H7 (cell line): ENCODE results near the gene TAF15. TPM values are rescaled to one million over a fixed set of nuclear protein-coding genes. Genes with fewer than 3 reads are reported as not detected.
A peak's percentile ranks its signal among the peaks of the same experiment; 100 is the strongest.

Experiments
- DNase-seq: peaks from one replicate; pipeline ENCODE4 v3.0.0; 2012
- H3K27me3 ChIP-seq: 2 replicates; pipeline ENCODE4 v1.6.0; 2011; ENCODE audit warnings: mild to moderate bottlenecking, low read length; ENCODE audit not compliant: control insufficient read depth, insufficient read depth
- H3K36me3 ChIP-seq: replicated peaks from 2 replicates; pipeline ENCODE4 v1.5.1; 2011; ENCODE audit warnings: low read length; ENCODE audit not compliant: control insufficient read depth, insufficient read depth
- H3K4me3 ChIP-seq: 2 replicates; pipeline ENCODE4 v1.5.1; 2011; ENCODE audit warnings: low read depth, mild to moderate bottlenecking, control low read depth, low read length, moderate library complexity; ENCODE audit not compliant: insufficient read depth
- total RNA-seq: library from RNA; depleted of rRNA; stranded (reverse); fragments of >200 nt; shearing (Covaris generic); gene quantifications from 2 replicates; pipeline ENCODE4 v1.2.3, GENCODE V29; 2014

Gene TAF15
- total RNA-seq, 1 experiment from 2014 or later: 20.2 TPM

DNA sequence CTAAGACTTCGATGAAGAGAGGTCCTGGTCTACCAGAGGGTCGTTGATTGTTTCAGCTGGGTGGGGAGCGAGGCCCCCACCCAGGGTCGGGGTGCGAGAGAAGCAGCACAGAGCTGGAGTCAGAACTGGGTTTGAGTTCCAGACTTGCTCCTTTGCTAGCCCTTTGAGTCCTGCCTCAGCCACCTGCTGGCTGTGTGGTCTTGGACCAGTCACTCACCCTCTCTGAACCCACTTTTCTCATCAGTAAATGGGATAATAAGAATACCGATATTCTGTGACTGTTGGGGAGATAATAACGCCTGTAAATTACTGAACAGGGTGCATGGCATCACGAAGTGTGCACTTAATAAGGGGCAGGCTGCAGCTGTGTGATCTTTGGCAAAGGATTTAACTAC is 13.4 kb upstream of the TAF15 start:
- Histone ChIP-seq H3K4me3 (peak overlapping the region; percentile 50; the same call in 1 of the 2 replicates), H3K36me3 (no peaks in the 10 kb centered on the region), H3K27me3 (peaks cover 60% of the 10 kb centered on the region)
- DNase-seq: no peak

DNA sequence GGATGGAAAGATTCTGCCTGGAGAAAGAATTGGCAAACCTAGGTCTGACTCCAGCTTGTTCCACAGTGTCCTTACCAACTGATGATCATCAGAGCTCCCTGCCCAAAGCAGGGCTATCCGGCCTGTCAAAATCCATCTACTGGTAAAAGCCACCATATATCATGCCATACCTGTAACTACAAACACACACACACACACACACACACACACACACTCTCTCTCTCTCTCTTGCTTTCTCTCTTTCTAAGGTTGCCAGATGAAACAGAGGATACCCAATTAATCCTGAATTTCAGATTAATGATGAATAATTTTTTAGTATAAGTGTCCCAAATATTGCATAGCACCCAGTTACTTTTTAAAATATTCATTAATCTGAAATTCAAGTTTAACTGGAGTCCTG is 12.3 kb upstream of the TAF15 start:
- Histone ChIP-seq H3K27me3 (peaks cover 60% of the 10 kb centered on the region), H3K36me3 (no peaks in the 10 kb centered on the region), H3K4me3 (no peak overlapping the region)
- DNase-seq: no peak

DNA sequence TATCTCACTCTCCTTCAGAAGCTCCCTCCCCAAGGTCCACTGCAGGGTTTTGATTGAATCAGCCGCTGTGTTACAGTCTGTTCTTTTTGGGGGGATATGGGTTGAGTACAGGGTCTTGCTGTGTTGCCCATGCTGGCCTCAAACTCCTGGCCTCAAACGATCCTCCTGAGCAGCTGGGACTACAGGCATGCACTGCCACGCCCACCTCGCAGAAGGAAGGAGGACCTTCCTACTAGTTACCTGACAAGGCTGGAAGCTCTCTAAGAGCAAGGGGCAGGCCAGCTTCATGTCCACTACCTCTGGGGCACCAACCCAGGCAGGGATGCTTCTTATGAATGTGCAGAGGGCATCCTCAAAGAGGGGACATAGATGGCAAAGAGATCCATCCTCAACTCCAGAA is 11.9 kb upstream of the TAF15 start:
- Histone ChIP-seq H3K27me3 (peaks cover 59% of the 10 kb centered on the region), H3K4me3 (no peak overlapping the region), H3K36me3 (no peaks in the 10 kb centered on the region)
- no peak for DNase-seq

DNA sequence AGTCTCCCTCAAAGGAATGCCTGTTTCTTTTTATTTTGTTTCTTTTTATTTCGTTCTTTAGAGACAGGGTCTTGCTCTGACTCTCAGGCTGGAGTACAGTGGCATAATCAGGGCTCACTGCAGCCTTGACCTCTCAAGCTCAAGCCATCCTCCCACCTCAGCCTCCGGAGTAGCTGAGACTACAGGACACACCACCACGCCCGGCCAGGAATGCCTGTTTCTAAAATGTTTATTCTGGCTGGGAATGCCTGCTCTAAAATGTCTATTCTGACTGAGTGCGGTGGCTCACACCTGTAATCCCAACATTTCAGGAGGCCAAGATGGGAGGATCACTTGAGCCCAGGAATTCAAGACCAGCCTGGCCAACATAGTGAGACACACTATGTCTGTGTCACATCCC is 11.4 kb upstream of the TAF15 start:
- Histone ChIP-seq H3K27me3 (peaks cover 54% of the 10 kb centered on the region), H3K36me3 (no peaks in the 10 kb centered on the region), H3K4me3 (no peak overlapping the region)
- no peak for DNase-seq

DNA sequence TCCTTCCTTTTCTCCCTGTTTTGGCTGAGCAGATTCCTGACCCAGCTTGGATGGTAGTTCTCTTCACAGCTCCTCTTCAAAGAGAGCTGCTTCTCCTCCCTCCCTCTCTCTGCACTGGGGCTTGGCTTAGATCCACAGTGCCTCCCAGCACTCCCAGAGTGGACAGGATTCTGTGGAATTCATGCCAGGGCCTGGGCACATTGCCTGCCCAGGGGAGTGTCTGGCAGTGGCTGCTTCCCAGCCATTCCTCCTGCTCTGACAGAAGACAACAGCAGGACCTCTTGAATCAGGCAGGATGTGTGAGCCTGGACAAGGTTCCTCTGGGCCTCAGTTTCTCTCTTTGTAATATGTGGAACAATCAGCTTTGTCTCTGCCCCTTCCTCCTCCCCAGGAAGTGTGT is 9.3 kb upstream of the TAF15 start:
- peaks cover 34% of the 10 kb centered on the region for H3K27me3 ChIP-seq
- H3K4me3 ChIP-seq: no peak overlapping the region
- H3K36me3 ChIP-seq: no peaks in the 10 kb centered on the region
- DNase-seq: no peak

DNA sequence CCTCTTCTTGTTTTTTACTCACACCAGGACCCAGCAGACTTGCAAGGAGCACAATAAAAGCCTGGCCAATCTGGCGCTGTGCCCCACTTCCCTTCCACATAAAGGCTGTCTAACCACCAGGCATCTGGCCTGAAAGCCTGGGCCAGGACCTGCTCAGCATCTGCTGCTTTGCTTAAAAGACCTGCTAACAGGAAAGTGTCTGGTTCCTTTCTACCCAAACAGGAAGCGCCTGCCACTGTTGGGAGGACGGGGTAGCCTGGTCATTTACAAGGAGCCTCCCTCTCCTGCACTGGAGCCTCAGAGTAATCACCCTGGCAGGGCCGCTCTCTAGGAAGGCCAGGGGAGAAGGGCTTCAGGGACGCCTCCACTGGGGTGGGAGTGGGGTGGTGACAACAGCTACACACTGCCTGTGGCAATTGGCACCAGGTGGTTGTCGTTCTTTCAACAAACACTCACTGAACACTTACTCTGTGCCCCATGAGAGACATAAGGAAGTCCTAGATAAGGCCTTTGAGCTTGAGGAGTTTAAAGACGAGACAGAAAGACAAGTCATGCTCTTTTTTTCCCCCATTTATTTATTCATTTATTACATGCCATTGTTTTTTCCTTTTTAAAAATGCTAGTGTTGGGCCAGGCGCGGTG is 7.6 kb upstream of the TAF15 start:
- peaks cover 16% of the 10 kb centered on the region for H3K27me3 ChIP-seq
- H3K4me3 ChIP-seq: no peak overlapping the region
- no peaks in the 10 kb centered on the region for H3K36me3 ChIP-seq
- no peak for DNase-seq

DNA sequence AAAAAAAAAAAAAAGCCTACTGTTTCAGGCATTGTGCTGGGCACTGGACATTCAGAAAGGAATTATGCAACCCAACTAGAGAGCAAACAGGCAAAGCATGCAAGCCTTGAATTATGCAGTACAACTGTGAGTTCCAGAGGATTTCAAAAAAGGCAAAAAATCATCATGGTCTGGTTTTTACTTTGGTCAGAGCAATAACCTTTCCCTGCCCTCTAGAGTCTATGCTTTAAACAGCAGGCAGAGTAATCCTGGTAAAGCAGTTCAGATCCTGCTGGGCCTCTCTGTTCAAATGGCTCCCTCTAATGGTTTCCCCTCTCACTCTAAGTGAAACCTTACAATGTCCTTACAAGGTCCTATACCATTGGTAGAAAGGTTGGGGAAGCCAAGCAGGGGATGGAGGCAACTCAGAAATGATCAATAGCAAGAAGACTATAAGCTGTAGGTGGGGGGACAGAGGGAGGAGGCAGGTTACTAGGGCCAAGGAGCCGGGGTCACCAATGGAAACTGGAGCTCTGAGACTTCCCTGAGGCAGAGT is 4.6 kb upstream of the TAF15 start:
- Histone ChIP-seq H3K4me3 (no peak overlapping the region), H3K27me3 (no peaks in the 10 kb centered on the region), H3K36me3 (no peaks in the 10 kb centered on the region)
- DNase-seq: peak; percentile 90

DNA sequence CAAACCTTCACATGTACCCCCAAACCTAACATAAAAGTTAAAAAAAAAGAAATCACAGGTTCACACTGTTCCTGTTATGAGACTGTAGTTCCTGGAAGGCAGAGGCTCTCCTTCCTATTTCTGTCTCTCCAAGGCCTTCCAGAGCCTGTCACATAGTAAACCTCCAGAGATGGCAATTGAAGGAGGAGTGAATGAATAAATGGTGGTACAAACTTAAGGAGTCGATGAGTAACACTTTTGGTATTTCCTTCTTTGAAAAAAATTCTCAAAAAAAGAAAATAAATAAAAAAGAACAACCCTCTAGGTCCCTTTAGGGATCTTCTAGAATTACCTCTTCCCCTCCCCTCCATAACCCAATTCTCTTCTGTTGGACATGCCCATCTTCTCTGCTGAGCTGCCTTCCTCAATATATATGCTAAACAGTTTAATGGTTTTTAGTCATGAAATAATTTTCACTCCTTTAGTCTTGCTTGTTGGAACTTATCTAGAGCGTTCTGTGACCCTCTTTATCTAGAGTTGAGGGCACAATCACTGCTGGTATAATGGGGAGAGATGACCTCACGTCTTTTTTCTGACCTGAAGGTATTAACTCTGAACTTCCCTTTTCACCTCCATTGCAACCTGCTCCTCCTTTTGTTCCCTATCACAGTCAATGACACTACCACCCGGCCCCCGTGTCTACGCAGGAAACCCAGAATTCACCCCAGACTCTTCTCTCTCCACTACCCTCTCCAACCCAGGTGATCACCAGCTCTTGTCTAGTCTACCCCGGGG is 1.7 kb upstream of the TAF15 start:
- H3K4me3 ChIP-seq: no peak overlapping the region
- H3K27me3 ChIP-seq: no peaks in the 10 kb centered on the region
- no peaks in the 10 kb centered on the region for H3K36me3 ChIP-seq
- no peak for DNase-seq

DNA sequence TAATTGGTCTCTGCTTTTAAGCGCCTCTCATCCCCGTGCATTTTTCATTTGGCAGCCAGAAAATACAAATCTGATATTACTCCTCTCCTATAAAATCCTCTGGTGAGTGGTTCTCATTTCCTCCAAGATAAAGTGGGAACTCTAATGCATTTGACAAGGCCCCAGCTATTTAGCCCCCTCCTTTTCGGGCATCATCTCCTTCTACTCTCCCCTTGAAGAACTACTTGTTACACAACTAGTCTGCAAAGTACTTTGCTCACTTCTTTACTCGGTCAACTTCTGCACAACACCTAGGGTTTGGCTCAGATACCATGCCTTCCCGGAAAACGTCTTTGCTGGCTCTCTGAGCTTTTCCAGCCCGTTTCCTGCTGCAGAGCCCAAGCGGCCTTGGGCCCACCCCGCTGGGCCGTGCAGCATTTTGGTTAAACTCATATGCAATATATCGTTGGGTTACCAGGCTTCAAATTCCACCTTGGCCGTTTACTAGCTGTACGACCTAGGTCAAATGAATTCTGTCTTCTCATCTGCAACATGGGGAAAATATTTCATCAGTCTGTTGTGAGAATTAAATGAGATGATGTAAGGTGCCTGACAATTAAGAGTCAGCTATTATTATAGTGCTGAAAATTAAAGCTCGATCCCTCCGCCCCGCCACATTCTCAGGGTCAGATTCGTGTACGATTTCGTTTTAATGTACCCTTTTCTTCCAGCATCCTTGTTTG is 883 bp upstream of the TAF15 start:
- Histone ChIP-seq H3K36me3 (no peaks in the 10 kb centered on the region), H3K27me3 (no peaks in the 10 kb centered on the region), H3K4me3 (peak overlapping the region; percentile 74)
- DNase-seq: no peak

DNA sequence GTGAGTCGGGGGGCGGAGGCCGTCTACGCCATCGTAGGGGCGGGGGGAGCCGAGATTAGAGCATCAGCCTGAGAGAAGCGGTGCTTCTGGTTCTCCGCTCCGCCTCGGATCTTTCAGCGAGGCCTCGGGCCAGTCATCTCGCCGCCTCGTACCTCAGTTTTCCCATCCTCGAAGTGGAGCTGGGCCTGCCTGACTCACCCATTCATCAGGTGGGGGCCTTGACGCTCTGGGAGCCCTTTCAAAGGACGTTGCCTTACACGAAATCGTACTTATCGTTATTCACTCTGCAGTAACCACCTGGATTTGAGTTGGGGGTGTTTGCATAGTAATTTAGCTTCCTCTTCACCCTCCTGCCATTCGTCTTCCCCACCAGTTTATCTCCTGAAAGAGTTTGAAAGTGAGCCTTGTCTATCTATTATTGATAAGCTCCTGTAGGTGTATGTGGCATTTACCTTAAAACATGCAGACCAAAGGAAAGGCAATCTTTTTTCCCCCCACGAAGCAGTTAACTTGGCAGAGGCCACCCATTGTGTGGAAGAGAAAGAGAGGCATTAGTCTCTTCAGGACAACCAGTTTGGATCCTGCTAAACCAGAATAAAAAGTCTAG is 674 bp downstream of the TAF15 start:
- DNase-seq: no peak
- H3K36me3 ChIP-seq: no peaks in the 10 kb centered on the region
- H3K4me3 ChIP-seq: peak overlapping the region; percentile 74
- no peaks in the 10 kb centered on the region for H3K27me3 ChIP-seq

DNA sequence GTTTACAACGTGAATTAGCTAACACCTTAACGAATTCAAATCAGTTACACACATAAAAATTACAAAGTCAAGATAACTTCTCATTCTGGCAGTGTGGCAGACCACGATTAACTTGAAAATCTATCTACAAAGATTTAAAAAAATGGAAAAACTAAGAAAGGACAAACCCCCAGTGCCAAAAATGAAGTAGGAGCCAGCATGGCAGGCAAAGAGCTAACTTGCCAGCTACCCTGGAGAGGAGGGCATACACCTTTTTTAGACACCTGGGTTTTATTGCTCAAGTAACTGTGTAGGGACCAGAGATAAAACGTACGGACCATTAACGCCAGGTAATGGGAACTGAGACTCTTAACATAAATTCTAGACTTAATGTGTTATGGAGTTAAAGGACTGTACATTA is 2.5 kb downstream of the TAF15 start:
- no peak overlapping the region for H3K4me3 ChIP-seq
- no peak for DNase-seq
- H3K27me3 ChIP-seq: no peaks in the 10 kb centered on the region
- H3K36me3 ChIP-seq: no peaks in the 10 kb centered on the region; the same call in 1 of the 2 replicates

DNA sequence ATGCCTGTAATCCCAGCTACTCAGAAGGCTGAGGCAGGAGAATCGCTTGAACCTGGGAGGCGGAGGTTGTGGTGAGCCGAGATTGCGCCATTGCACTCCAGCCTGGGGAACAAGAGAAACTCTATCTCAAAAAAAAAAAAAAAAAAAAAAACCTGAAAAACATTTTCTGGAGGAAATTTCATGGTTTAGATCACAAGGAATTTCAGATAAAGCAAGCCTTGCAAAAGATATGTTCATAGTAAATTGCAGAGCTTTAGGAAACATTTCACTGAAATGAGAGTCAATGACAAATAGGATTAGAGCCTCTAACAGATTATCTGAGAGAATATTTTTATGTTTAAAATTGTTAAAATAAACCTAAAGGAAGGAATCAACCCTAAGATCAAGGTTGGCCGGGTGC is 3.2 kb downstream of the TAF15 start:
- Histone ChIP-seq H3K36me3 (no peaks in the 10 kb centered on the region; the same call in 1 of the 2 replicates), H3K4me3 (no peak overlapping the region), H3K27me3 (no peaks in the 10 kb centered on the region)
- no peak for DNase-seq

DNA sequence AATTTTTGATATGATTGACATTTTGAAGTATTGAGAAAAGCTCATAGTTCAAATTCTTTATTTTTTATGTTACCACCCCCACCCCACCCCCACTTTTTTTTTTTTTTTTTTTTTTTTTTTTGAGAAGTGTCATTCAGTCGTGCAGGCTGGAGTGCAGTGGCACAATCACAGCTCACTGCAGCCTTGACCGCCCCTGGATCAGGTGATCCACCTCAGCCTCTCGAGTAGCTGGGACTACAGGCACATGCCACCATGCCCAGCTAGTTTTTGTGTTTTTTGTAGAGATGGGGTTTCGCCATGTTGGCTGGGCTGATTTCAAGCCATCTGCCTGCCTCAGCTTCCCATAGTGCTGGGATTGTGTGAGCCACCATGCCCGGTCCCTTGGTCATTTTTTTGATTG is 7.4 kb downstream of the TAF15 start:
- DNase-seq: no peak
- no peak overlapping the region for H3K4me3 ChIP-seq
- peaks cover 12% of the 10 kb centered on the region for H3K36me3 ChIP-seq
- H3K27me3 ChIP-seq: no peaks in the 10 kb centered on the region

DNA sequence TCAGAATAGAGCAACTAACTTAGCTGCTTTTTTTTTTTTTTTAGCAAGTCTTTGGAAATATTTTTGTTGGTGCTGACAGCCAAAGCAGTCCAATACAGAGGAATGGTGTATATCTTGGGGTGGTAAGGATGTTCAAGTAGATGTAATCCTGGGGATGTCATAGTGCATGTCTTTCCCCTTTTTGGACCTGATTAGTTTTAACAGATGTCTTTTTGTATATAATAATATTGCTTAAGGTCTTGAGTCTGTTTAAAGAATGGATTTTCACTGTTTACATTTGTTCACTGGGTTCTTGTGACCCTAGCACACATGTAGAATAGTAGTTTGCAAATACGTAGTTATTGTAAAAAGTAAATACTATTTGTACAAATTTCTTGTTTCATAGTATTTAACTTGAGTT is 7.9 kb downstream of the TAF15 start:
- Histone ChIP-seq H3K36me3 (peaks cover 12% of the 10 kb centered on the region), H3K4me3 (no peak overlapping the region), H3K27me3 (no peaks in the 10 kb centered on the region)
- DNase-seq: no peak
